ENCODE measurements around the gene CNTN4.

The CNTN4 gene

DNA sequence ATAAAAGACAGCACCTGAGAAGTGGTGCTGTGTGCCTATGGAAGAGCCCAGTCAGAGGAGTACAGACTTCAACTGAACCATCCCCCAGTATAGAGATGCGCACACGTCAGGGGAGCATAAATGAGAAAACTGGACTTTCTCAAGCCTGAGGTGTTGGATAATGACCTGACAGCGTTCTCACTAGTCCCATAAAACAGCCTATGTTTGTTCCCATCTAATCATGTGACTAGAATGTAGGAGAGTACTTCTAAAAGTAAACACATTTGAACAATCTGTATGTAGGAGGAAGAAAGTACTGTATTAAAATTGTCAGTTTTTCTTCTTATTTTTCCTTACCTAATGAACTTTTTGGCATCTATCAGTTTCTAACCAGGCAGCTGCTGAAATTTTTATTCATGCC is 498.9 kb downstream of the CNTN4 start:
- no peak for DNase-seq (ENCODE audit: low read depth)

DNA sequence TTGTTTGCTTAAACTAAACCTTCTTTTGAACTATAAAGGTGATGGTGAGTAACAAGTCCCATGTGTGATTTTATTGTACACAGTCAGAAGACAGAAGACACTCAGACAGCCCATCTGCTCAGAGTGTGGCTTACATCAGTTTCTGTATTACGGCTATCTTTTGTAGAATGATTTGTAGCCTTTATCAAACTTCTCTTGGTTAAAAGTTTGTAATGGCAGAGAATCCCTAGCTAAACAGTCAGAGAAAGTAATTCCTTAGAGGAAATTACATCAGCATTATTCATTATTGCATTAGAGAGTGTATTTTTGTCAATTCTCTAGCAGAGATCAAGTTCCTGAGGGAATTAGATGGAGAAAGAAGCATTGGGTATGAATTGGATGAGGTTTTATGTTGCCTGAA is 500.8 kb downstream of the CNTN4 start:
- no peak for DNase-seq (ENCODE audit: low read depth)

- no peak for DNase-seq (ENCODE audit: low read depth)
Observed at GRCh38 chr3:2603692-2604289, 505.1 kb downstream of the CNTN4 start.

DNA sequence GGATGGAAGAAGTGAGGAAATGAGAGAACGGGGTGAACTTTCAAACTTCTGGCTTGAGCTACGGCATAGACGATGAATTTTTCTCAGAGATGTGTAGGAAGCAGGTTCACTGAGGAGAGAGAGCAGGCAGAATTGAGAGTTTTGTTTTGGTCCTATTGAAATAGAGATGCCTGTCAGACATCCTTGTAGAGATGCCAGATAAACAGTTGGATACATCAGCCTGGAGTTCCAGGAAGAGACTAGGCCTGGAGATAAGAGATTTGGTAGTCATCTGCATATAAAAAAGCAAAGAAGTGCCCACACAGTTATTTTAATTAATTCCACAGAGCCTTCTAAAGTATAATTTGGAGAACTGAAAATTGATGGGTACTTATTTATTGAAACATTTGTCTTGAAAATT is 515.9 kb downstream of the CNTN4 start:
- DNase-seq (ENCODE audit: low read depth) = no peak

DNA sequence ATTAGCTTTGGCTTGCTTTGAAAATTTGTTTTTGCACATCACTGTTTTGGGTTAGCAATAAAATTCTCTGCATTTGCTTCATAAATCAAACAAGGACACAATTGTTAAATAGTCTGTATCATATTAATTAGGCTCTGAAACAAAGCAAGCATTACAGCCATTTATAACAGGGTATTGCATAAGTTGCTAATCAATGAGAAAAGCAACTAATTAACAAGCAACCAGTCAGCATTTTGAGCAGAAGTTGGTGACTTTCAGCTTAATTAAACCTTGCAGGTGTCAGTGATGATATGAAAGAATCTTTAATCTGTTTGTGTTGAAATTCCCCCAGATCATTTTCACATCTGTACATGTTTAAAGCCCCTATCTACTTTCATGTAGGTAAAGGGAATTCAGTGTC is 516.4 kb downstream of the CNTN4 start:
- no peak for DNase-seq (ENCODE audit: low read depth)

DNA sequence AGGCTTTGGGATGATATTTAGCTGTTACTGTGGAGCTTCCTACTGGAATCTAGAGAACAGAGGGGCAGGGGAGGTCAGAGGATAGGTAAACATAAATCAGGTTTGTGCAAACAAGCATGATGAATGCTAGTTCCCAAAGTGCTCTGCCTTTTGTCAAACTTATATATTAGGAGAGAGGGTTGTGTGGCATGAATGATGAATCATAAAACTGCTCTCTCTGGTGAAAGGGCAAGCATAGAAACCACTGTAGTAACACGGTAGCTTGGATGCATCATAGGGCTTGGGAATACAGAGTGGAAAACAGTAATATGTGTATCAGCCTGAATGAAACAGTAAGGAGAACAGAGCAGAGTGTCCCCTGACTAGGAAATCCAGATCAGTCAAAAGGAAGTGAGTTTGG is 524.8 kb downstream of the CNTN4 start:
- no peak for DNase-seq (ENCODE audit: low read depth)

DNA sequence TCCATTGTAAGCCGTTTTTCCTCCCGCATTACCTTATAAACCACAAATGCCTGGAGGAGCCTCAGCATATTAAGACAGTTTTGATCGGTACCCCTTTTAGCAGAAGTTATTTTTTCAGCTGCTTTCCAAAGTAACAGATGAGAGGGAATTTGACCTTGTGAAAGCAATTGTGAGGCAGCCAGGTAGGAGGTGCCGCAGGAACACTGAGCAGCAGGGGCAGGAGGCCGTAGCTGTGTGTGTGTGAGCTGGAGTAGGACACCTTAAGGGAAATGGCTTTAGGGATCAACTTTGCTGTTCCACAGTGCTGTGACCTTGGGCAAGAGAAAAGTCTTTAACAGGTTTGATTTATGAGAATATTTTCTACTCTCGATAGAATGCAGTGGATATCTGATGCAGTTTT is 529.5 kb downstream of the CNTN4 start:
- no peak for DNase-seq (ENCODE audit: low read depth)

- DNase-seq (ENCODE audit: low read depth) = no peak
Observed at GRCh38 chr3:2635511-2635910, 536.8 kb downstream of the CNTN4 start.

GRCh38 chr3:2643606-2644005 is 544.9 kb downstream of the CNTN4 start:
- DNase-seq (ENCODE audit: low read depth) = no peak

DNA sequence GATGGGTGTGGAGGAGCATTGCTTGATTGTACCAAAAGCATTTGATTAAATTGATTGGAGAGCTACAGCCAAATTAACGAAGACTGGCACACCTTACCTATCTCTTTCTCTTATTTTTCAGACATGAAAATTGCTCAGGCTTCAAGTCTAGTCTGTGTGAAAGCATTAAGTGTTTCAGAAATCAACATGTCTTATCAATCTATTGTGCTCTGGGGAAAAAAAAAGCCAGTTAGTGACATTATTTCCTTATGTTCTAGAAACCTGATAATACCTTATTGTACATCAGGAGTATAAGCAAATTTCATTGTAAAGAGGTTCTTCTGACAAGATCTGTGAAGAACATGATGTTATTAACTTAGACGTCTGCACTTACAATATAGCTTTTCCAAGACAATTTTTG is 546.3 kb downstream of the CNTN4 start:
- no peak for DNase-seq (ENCODE audit: low read depth)

GRCh38 chr3:2650746-2651145 is 552.1 kb downstream of the CNTN4 start:
- DNase-seq (ENCODE audit: low read depth) = no peak

- no peak for DNase-seq (ENCODE audit: low read depth)
Observed at GRCh38 chr3:2652386-2652785, 553.7 kb downstream of the CNTN4 start.

GRCh38 chr3:2653706-2654105 is 555.0 kb downstream of the CNTN4 start:
- no peak for DNase-seq (ENCODE audit: low read depth)

DNA sequence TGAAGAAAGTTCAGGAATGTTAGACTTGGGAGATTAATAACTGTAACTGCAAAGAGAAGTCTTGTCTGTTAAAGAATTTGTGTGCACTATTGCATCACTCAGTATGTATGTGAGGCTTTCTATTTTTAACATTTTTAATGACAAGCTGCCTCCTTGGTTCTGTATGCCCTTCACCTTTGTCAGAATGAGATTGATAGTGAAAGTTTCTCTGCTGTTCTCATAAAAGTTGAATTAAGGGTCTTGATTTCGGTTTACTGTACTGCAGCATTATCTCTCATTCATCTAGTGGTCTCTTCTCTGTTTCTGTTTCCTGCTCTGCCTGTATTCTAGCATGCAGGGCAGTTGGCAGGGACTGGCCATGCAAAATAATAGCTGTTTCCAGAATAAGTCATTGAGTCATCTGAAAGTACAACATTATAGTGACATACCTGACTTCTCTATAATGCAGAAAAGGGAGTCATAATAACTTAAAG is 556.6 kb downstream of the CNTN4 start:
- no peak for DNase-seq (ENCODE audit: low read depth)

GRCh38 chr3:2656806-2657777 is 558.4 kb downstream of the CNTN4 start:
- no peak for DNase-seq (ENCODE audit: low read depth)

DNA sequence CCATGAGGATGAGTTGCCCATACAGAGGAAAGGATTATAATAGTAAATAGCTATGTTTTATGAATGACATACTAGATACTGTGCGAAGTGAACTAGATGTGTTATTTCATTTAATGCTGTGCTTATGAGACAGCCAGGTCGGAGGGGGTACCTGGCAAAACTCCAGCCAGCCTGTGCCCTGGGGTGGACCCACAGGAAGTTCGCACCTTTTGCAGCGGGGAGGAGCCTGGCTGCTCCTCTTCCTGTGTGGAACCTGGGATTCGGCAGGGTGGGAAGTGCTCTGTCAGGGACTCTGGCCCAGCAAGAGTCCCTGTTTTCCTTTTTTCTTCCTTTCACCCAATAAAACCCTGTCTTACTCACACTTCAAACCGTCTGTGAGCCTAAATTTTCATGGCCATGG is 559.3 kb downstream of the CNTN4 start:
- DNase-seq (ENCODE audit: low read depth) = no peak

GRCh38 chr3:2659896-2660295 is 561.2 kb downstream of the CNTN4 start:
- no peak for DNase-seq (ENCODE audit: low read depth)

GRCh38 chr3:2661078-2661477 is 562.4 kb downstream of the CNTN4 start:
- no peak for DNase-seq (ENCODE audit: low read depth)

DNA sequence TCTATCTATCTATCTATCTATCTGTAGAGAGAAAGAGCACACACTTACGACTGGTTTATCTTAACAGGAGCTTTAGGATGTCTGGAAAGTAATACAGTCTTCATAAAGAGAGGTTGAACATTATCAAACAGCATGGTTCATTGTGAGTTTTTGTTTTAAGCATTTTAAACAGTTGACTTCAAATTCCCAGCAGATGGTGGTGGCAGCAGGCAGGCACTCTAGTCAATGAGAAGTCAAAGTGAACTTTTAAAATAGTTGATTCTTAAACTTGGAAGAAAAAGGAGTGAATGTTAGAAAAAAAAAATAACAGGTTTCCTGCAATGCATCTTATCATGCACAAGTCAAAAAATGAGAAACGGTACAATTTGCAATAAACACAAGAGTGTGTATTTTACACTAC is 578.8 kb downstream of the CNTN4 start:
- no peak for DNase-seq (ENCODE audit: low read depth)

DNA sequence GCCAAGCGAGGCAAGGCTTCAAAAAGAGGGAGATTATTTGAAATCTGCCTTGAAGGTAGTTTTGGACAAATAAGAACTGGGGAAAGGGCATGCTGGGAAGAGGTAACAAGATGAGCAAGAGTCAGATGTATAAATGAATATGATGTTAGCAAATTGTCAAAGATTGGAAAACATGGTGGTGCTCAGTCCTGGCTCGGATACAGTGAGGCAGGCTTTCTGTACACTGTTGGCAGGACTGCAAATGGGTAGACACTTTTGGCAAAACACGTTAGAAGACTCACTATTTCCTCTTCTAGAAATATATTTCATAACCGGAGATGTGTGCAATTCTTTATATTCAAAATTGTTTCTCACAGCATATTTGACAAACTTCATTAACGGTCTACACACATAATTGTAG is 581.6 kb downstream of the CNTN4 start:
- no peak for DNase-seq (ENCODE audit: low read depth)

DNA sequence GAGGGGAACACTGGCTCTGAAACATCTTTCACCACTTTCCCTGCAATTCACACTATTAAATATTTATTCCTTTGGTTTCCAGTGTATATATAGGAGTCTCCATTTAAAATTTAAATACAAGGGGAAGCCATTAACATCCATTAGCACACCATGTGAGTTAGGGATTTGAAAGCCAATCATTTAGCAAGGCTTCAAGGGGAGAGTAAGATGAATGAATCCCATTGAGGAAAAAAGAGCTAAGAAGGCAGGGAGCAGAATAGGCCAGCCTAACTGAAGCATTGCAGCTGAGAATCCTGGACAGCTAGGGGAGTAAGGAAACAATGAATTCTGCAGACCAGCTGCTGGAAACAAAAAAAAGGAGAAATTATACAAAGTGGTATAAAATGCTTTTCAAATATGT is 585.4 kb downstream of the CNTN4 start:
- DNase-seq (ENCODE audit: low read depth) = no peak

DNA sequence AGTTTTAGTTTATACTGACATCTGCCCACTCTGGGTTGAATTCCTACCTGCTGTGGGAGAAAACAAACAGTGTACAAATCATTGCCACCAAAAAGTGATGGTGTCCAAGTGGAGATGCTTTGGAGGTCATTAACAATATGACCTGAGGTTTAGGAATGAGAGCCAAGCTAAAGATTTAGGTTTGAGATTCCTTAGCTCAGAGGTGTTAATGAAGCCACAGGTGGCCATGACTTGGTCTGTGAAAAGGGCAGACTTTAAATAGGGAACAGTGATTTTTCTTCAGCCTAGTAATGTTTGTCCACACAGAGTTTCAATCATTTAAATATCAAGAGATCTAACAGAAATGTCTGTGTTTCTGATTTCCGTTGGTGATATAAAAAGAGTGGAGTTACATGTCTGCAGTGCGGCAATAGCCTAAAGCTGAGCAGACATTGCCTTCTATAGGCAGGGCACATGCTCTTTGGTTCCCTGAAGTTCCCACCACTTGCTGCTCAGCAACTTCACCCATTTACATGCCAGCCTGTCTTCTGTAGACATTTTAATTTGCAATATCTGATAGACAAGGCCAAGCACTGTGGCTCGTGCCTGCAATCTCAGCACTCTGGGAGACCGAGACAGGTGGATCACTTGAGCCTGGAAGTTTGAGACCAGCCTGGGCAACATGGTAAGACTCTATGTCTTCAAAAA is 588.3 kb downstream of the CNTN4 start:
- no peak for DNase-seq (ENCODE audit: low read depth)

- no peak for DNase-seq (ENCODE audit: low read depth)
Observed at GRCh38 chr3:2697589-2697988, 598.9 kb downstream of the CNTN4 start.

All from activated T-cell treated with anti-CD3 and anti-CD28 coated beads for 1 hour (primary cell).